ENCODE measurements around the gene NTM.
"Not testable (repeated sequence)": the region's sequence is repeated elsewhere in the genome, so short reads cannot be mapped to it uniquely, and the experiment has no call there.

Gene NTM

DNA sequence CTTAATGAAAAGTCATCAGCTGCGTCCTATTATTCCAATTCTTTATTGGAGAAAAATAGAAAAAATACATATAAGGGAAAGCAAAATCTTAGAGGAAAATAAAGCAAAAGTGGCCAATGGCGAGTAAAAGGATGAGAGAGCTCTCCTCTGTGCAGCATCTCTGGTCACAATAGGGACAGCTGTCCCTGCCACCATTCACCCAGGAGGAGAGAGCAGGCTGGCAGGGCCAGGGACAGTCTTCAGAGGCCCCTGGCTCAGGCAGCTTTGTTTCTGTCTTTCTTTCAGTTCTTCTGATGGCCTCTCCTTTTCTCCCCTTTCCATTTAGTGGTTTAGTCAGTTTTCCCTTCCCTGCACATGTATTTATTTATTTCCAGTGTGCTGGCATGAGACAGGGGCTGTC is 941.3 kb downstream of the NTM start:
- no peak for DNase-seq

DNA sequence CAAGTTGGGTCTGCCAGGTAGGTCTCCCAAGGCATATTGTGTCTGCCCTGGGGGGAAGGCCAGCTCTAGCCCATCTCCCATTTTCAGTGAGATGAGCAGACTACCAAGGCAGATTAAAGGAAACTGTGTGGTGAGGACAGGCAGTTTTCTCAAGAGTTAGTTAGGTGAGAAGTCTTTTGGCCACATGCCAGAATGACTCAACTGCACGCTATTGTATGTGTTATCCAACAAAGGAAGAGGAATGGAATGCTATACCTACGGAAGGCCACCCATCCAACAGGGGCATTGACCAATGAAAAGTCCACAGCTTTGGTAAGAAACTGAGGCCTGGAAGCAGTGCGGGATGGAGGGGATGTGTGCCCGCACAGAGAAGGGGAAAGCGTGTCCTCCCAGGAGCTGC is 941.7 kb downstream of the NTM start:
- DNase-seq = no peak

DNA sequence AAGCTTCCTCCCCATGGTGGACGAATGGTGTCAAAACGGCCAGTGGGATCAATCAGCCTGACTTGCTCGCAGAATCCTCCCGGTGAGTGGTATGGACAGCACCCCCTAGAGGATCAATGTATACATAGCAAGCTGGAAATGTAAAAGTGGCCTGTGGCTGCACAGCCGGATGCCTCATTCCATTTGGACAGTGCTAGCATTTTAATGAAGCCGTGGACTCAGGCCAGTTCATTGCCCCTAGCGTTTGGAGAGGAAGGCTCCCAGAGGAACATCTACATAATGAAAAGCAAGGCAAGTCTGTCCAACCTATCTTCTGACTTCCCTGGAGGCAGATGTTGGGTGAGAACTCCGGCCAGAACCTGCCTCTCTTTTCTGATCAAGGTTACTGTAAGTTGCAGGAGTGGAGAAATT is 942.3 kb downstream of the NTM start:
- DNase-seq = no peak

DNA sequence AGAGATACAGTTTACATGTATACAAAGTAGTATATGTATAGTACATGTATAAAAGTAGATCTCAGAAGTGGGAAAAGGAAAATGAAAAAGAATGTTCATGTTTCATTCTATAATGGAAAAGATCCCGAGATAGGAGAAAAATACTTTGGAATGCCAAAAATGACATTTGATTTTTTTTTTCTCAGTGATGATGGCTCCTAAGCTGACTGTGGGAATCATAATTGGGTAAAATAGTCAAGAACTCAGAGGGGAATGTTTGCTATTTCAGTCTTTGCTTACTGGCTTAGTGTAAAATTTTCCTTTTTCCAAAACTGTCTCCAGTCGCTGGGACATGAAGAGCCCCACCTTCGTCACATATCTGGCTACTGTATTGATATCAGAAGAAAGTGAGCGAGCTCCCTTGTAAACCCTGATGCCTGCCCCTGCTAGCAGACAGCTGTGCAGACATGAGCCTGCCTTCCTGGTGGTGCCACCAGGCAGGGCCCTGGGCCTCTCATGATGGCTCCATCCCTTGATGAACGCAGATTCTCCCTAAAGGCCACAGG is 944.6 kb downstream of the NTM start:
- no peak for DNase-seq

DNA sequence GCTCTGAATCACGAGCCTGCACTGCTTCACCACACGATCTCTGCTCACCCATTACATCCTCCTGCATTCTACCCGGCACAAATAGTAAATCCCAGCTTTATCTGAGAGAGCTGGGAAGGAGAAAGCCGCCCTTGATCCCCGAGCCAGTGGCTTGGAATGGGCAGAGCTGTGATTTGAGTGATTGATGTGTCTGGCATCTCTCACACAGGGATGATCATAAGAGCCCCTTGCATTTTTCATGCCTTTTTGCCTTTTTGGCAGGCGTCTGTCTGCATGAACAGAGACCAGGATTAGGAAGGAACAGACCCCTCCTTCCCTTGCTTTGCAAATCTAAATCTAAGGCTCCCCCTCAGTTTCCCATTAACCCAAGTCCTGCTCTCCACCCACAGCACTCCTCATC is 945.3 kb downstream of the NTM start:
- no peak for DNase-seq

DNA sequence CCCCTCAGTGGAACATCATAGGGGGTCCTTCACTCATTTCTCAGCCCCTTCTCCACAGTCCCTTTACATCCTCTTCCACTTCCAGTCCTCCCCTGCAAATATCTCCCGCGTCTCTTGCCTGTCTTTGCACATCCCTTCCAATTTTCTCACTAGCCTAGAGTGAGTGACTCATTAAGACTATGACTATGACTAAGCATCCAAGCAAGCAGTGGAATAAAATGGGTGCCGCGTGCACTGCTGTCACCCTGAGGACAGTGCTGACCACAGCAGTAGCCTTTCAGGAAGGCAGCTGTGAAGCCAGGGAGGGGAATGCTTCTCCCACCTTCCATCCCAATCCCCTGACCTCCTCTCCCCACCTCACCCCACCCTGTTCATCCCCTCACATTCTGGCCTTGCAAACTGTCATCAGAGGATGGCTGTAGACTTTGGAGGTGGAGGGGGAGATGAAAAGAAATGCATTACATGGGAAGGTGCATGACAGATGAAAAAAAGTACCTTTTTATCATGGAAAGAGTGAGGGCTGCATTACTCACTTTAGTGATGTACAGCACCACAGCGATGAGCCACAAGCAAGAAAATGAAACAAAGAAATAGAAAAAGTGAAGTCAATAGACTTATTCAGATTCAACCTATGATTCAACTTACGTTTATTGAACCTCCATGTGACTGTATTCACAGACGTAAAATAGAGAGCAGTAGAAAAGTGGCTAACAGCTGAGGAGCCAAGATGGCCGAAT is 948.2 kb downstream of the NTM start:
- no peak for DNase-seq

DNA sequence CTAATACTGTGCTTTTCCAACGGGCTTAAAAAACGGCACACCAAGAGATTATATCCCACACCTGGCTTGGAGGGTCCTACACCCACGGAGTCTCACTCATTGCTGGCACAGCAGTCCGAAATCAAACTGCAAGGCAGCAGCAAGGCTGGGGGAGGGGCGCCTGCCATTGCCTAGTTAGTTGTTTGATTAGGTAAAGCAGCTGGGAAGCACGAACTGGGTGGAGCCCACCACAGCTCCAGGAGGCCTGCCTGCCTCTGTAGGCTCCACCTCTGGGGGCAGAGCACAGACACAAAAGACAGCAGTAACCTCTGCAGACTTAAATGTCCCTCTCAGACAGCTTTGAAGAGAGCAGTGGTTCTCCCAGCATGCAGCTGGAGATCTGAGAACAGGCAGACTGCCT is 949.0 kb downstream of the NTM start:
- DNase-seq = not testable (repeated sequence)

DNA sequence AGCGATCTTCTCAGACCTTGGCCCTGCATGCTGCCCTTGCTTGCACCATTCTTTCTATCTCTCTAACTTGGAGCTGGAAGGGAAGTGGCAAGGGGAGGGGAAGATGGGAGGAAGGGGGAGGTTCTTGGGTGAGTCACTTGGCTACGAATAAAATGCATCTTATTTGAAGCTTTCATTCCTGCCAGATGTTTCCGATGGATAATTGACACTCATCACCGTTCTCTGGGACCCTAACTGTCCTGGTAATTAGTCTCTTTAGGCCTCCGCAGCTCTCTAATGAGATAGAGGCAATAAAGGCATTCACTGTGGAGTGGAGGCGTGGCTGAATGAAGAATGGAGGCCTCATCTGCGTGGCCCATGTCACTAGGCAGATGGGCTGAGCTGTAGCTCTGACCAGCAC is 960.1 kb downstream of the NTM start:
- DNase-seq = no peak

DNA sequence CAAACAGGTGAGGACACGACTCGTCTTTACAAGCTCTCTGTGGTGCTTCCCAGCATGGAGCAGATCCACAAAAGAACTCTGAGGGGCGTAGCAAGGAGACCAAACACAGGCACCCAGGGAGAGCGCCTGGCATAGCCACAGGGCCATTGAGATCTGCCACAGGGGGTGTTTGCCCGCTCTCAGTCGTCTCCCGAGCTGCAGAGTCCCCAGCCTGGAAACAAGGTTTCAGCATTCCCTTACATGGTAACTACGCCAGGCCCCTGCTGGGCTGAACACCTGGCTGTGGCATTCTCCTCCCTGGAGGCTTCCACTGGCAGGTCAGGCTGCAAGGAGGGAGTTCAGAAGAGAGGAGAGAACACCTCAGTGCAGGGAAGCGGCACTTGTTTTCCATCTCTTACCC is 962.1 kb downstream of the NTM start:
- DNase-seq = no peak

DNA sequence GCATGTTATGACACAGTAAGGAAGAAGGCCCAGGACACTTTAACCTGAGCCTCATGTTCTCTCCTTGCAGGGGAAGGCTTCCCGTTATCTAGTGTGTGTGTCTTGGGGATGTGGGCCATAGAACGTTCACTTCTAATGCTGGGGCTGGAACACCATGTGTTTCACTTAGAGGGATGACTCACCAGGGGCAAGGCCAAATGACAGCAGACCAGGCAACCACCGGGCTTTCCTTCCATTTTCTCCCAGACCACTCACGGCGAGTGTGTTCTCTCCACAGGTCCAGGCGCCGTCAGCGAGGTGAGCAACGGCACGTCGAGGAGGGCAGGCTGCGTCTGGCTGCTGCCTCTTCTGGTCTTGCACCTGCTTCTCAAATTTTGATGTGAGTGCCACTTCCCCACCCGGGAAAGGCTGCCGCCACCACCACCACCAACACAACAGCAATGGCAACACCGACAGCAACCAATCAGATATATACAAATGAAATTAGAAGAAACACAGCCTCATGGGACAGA is 964.4 kb downstream of the NTM start:
- DNase-seq = no peak

DNA sequence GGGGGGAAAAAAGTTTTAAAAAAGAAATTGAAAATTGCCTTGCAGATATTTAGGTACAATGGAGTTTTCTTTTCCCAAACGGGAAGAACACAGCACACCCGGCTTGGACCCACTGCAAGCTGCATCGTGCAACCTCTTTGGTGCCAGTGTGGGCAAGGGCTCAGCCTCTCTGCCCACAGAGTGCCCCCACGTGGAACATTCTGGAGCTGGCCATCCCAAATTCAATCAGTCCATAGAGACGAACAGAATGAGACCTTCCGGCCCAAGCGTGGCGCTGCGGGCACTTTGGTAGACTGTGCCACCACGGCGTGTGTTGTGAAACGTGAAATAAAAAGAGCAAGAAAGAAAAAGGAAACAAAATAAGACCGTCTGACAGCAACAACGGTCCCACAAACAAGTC is 964.9 kb downstream of the NTM start:
- no peak for DNase-seq

DNA sequence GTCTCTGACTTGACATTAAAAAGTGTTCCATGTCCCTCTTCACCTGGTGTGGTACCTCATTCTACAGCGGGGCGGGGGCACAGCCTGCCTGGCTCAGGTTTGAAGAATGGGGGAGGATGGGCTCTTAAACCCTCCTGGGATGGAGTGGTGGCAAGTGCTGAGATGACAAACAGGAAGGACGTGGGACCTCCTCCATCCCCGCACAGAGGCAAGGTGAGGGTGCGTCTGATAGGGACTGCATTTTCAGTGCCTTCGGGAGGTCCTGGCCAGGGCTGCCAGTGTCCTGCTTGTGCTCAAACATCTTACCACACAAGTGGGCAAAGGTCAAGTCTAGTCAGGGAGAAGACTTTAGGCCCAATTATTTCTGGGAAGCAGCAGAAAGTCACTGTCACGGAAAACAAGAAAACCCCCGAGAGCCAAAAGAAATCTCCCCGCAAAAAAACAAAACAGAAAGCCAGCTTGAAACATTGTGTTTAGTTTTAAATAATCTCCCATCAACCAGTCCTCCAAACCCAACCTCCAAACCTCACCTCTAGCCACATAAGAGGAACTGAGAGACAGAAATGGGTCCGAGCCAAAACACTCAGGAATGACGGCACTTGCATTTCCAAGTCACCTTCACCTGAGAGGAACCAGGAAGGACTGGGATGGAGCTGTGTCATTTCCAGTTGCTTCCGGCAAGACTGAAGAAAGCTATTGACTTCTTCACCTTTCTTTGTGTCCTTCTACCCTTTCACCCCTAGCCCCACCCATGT is 966.5 kb downstream of the NTM start:
- DNase-seq = no peak

DNA sequence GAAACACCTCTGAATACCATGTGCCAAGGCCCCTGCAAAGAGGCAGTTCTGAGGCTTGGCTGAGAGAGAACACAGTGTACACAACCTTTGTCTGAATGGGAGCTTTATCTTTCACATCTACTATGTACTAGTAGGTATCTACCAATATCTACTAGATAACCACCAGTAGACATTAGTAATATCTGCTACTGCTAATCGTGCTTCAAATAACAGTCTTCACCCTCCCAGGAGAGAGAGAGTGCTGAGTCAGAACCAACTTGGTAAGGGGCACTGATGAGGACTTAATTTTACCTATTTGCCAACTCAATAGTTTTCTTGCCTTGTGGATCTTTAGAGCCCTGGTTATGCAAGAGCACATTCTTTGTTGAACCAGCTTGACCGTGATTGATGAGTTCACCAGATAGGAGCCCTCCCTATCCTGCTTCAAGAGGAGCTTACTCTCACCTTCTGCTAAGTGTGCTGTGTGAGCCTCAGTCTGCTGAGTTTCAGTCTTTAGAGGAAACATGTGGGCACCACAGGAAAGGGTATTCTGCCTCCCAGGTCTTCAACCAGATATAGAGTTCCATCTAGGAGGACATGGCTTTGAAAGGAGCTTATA is 967.5 kb downstream of the NTM start:
- no peak for DNase-seq

DNA sequence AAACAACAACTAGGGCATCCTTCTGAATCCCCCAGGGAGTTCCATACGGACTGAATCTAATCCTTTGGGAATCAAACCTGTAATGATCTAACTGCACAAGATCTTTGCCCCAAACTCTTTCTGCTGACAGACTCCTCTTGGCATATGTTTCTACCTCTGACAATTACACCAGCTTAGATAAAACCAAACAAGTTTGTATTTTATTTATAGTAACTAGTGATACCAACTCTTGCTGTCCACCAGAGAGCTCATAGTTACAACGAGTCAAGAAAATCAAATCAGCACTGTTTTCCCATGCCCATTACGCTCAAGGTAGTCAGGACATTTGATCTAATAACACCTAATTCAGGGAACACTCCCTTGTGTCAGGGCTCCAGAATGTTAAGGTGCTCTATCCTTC is 972.0 kb downstream of the NTM start:
- DNase-seq = no peak

DNA sequence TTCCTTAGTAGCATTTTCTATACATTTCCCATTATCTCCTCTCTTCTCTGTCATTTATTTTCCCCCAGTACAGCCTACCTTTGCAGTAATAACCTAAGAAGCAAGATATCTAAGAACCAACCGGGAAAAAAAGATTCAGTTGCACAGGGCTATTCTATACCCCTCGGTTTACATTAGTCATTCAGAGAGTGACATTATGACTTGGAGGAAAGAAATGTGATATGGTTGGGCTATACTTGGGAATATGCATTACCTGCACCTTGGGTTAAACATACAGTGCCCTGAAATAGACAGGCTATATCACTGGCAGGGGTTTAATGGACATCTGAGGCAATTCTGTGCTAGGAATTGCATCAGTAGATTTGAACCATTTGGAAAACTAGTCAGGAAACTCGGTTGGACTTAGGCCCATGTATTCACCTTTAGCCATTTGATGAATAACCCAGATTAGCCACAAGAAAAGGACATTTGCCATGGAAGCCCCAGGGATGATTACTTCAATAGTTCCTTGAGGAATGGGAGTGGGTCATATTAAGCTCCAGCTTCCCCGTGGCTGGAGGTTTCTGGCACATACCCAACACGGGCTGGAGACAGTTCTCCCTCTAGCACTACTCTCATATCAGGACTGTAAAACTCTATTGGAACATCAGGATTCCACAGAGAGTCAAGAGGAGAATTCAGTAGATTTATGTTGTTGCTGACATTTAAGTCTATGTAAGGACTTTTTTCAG is 973.2 kb downstream of the NTM start:
- DNase-seq = no peak

DNA sequence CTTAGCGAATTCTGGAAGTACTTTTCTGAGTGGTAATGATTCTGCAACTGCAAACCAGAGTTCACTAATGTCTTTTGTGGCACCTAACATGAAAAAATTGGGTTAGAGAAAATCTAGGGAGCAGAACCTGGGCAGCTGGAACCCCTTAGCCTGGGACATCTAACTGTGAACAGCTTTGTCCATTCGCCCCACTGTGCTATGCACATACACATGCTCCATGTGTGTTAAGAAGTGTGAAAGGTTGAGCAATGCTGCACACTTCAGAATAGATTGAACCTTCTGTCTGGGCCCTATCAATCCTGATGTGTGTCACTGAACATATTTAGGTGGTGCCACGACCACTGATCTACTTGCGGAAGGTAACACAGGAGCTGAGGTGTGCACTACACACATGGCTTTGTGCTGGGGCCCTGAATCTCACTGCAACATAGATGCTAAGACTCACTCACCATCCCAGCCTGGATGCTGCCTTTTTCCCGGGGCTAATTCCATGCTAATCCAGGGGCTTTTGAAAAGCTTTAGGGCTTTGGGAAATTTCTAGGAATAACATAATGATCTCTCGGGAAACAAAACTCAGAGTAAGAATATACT is 976.2 kb downstream of the NTM start:
- DNase-seq = no peak

DNA sequence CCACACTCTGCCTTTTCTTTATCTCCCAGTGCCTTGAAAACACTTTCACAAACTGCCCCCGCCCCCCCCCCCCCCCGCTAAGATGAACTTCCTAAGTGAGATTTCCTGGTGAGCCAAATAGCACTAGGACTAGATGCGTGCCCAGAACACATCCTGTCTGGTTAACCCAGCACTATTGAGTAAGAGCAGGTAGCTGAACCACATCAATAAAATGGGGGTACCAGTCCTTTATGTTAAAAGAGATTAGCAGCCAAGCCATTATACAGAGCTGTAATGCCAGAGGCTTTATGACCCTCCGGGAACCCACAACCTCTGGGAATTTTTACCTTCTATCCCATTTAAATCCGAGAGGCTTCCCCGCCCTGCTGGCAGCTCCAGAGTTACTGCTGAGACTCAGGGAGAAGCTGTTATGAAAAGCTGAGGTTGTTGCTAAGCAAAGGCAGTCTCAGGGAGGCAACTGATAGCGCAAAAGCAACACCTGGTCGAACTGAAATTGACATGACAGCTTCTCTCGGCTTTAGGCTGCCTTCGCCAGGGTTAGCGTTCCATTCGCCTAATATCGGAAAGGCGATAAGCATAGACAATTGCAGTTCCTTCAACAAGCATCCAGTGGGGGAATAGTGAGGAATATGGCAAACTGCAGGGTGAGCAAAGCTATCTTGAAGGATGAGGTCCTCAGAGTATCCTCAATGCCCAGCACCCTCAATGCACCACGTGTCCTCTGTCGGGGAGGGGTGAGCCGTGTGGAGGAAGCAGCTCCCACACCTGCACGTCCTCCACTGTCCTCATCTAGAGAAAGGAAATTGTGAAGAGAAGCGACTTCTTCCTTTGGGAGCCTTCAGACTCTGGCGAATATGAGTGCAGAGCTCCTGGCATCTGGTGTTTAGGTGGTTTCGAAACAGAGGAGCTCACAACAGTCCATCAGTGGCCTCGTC is 977.0 kb downstream of the NTM start:
- DNase-seq = no peak

DNA sequence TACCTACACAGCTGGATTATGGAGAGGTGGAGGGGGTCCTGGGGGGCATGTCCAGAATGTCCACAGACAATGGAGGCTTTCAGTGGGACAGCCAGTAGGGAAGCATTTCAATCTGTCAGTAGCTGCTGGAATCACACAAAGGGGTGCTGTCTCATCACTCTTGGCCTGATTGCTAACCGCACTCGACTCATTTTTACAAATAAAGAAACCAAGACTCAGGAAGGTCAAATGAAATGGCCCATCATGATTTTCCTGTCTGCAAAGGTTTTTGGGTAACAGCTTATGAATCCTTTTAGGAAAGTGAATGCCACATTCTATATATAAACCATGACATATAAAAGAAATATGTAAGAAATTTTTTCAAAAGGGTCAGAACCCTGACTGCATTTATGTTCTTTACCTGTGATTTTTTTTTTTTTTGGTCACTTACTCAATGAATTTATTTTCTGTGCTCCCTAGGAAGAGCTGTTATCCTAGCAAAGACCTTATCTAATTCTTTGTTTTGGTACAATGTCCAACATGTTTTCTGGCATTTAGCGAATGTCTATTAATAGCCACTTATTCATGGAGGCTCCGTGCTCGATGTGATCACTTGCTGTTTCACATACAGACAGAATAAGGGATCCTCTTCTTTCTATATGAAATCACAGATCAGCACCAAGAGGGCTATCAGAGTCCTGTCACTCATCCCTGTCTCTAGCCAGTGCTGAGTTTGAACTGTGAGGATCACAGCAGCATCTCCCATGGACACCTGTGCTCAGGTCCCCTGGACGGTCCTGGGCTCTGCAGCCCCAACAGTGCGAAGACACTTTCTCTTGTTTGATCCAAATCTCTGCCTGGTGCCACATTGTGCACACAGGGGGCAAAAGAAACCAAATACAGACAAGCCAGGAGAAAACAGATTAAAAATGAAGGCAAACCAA is 979.7 kb downstream of the NTM start:
- DNase-seq = no peak

DNA sequence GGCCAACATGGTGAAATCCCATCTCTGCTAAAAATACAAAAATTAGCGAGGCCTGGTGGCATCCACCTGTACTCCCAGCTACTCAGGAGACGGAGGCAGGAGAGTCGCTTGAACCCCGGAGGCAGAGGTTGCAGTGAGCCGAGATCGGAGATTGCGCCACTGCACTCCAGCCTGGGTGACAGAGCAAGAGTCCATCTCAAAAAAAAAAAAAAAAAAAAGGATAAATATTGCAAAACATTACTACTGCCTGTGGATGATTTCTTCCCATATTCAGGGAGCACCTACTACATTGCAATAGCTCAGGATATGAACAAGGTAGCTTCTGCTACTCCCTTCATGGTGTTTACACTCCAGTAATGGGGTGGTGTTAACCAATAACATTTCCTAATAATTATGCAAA is 980.6 kb downstream of the NTM start:
- DNase-seq = no peak

DNA sequence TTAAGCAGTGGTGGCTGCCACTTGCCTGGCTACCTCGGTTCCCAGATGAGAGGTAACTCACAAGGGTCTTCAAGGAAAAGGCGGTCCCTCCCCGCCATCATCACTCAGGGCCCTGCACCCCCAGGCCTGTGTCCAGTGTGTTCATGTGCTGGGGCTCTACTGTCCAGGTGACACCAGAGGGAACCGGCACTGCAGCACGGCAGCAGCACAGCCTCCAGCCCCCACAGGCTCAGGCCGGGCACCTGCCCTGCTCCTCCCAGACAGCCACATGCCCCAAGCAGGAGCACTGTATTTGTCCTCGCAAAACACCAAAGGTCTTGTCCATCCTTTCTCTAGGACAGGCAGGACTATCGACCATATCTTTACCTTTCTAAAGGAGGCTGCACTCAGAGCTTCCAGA is 982.1 kb downstream of the NTM start:
- DNase-seq = no peak
